PC-3 (cell line): ENCODE results near the gene HPGD. TPM values are rescaled to one million over a fixed set of nuclear protein-coding genes. Genes with fewer than 3 reads are reported as not detected.

Experiments used
- ATAC-seq: fragments of 200-7000 bp; cut with Tn5 transposase; 2 replicates; pipeline ENCODE4 v1.9.1; 2020; ENCODE audit warnings: mild to moderate bottlenecking, moderate library complexity
- BruUV-seq: library from RNA; stranded (reverse); fragments of 400-500 nt; replicated peaks from 2 replicates; lab custom pipeline; 2021; lab: Mats Ljungman, UMichigan
- CTCF ChIA-PET: fragments of 300-600 bp; sonication (Branson Sonifier 250); formaldehyde crosslinking; loops from one replicate; lab custom pipeline; 2022; ENCODE audit warnings: antibody characterized with exemption; lab: Charles Lee
- POLR2A ChIA-PET: fragments of 300-600 bp; sonication (Branson Sonifier 250); formaldehyde crosslinking; loops from one replicate; lab custom pipeline; 2022; ENCODE audit warnings: antibody characterized with exemption; ENCODE audit not compliant: unreplicated experiment; lab: Charles Lee
- DNase-seq: peaks from one replicate; pipeline ENCODE4 v3.0.0-alpha.2; 2015
- H2AFZ ChIP-seq: fragments of 300-600 bp; sonication (generic); 2 replicates; pipeline ENCODE4 v1.6.0; 2016; ENCODE audit warnings: antibody characterized with exemption, low read length
- H3F3A ChIP-seq: fragments of 300-600 bp; sonication (generic); one replicate; pipeline ENCODE4 v1.6.0; 2017; ENCODE audit warnings: antibody characterized with exemption, low read length, control low read depth, mild to moderate bottlenecking; ENCODE audit not compliant: unreplicated experiment
- H3K27ac ChIP-seq: fragments of 300-600 bp; sonication (generic); 2 replicates; pipeline ENCODE4 v1.5.1; 2016; ENCODE audit warnings: mild to moderate bottlenecking, low read length
- H3K27me3 ChIP-seq: fragments of 300-600 bp; sonication (generic); 2 replicates; pipeline ENCODE4 v1.6.1; 2016; ENCODE audit warnings: low read length, mixed read lengths
- H3K36me3 ChIP-seq: fragments of 300-600 bp; sonication (generic); 2 replicates; pipeline ENCODE4 v1.6.1; 2016; ENCODE audit warnings: low read depth, mixed run types, low read length, mixed read lengths
- H3K4me1 ChIP-seq: fragments of 300-600 bp; sonication (generic); 2 replicates; pipeline ENCODE4 v1.5.1; 2016; ENCODE audit warnings: low read length; ENCODE audit not compliant: insufficient read depth
- H3K4me2 ChIP-seq: fragments of 300-600 bp; sonication (generic); 2 replicates; pipeline ENCODE4 v1.6.0; 2016; ENCODE audit warnings: low read length
- H3K4me3 ChIP-seq: fragments of 300-600 bp; sonication (generic); 2 replicates; pipeline ENCODE4 v1.5.1; 2016; ENCODE audit warnings: mild to moderate bottlenecking, low read length, mixed read lengths
- H3K79me2 ChIP-seq: fragments of 300-600 bp; sonication (generic); 2 replicates; pipeline ENCODE4 v1.6.1; 2017; ENCODE audit warnings: low read length, mixed read lengths
- H3K9ac ChIP-seq: fragments of 300-600 bp; sonication (generic); 2 replicates; pipeline ENCODE4 v1.6.0; 2016; ENCODE audit warnings: mild to moderate bottlenecking, low read length
- H3K9me2 ChIP-seq: fragments of 300-600 bp; sonication (generic); replicated peaks from 2 replicates; pipeline ENCODE4 v1.6.1; 2016; ENCODE audit warnings: mixed run types, low read length, mixed read lengths
- H3K9me3 ChIP-seq: fragments of 300-600 bp; sonication (generic); 2 replicates; pipeline ENCODE4 v1.6.1; 2016; ENCODE audit warnings: low read length, mixed read lengths
- H4K20me1 ChIP-seq: fragments of 300-600 bp; sonication (generic); 2 replicates; pipeline ENCODE4 v1.6.1; 2016; ENCODE audit warnings: low read length, mixed read lengths
- CTCF ChIP-seq: fragments of 300-600 bp; sonication (generic); conservative IDR thresholded peaks from 2 replicates; pipeline ENCODE4 v1.5.1; 2017; ENCODE audit warnings: antibody characterized with exemption, low read depth, mild to moderate bottlenecking, low read length
- EZH2 ChIP-seq: fragments of 300-600 bp; sonication (generic); IDR thresholded peaks from one replicate; pipeline ENCODE4 v1.6.1; 2017; ENCODE audit warnings: antibody characterized with exemption, mild to moderate bottlenecking, low read length; ENCODE audit not compliant: unreplicated experiment
- EZH2phosphoT487 ChIP-seq: fragments of 300-600 bp; sonication (generic); IDR thresholded peaks from 2 replicates; pipeline ENCODE4 v1.6.1; 2018; ENCODE audit warnings: mild to moderate bottlenecking, antibody characterized with exemption, low read length, borderline replicate concordance
- intact Hi-C: fragments of 100-400 bp; cut with micrococcal nuclease; formaldehyde crosslinking; loops from 2 replicates; pipeline ENCODE4 v1.9.0; 2023
- total RNA-seq: library from RNA; depleted of rRNA; stranded (reverse); fragments of >200 nt; gene quantifications from 2 replicates; pipeline ENCODE4 v1.2.3, GENCODE V29; 2014

Gene HPGD
- total RNA-seq, 1 experiment from 2014 or later: 33.5 TPM

GRCh38 chr4:174495626-174496025 is 26.7 kb downstream of the HPGD start:
- no peak overlapping the region for H3K27ac ChIP-seq

GRCh38 chr4:174494726-174495125 is 27.6 kb downstream of the HPGD start:
- H3K4me2 ChIP-seq: no peak overlapping the region
- H3K36me3 ChIP-seq: no peaks in the 10 kb centered on the region
- TF ChIP-seq EZH2phosphoT487: no peak
- no peak for TF ChIP-seq EZH2
- TF ChIP-seq CTCF: no peak
- no peaks in the 10 kb centered on the region for H4K20me1 ChIP-seq
- no peak overlapping the region for H3K4me3 ChIP-seq
- H3K27me3 ChIP-seq: no peaks in the 10 kb centered on the region
- no peaks in the 10 kb centered on the region for H3K9me3 ChIP-seq
- ChIA-PET CTCF (no interaction called here), POLR2A (no interaction called here)
- H3F3A ChIP-seq: no peaks in the 10 kb centered on the region
- peaks cover 30% of the 10 kb centered on the region for H3K4me1 ChIP-seq
- no peak for ATAC-seq
- no peaks in the 10 kb centered on the region for H3K9me2 ChIP-seq
- no peaks in the 10 kb centered on the region for H3K79me2 ChIP-seq
- intact Hi-C loops: no loop called here
- no TSS peak for BruUV-seq
- no peak overlapping the region for H2AFZ ChIP-seq
- no peak overlapping the region for H3K27ac ChIP-seq
- no peak for DNase-seq
- no peak overlapping the region for H3K9ac ChIP-seq

More at GRCh38 chr4:174495626-174496025, 26.7 kb downstream of the HPGD start:
- H3K36me3 ChIP-seq: no peaks in the 10 kb centered on the region
- TF ChIP-seq EZH2: no peak
- TF ChIP-seq CTCF: no peak
- no peak for TF ChIP-seq EZH2phosphoT487
- no TSS peak for BruUV-seq
- DNase-seq (no peak), ATAC-seq (no peak)
- H3F3A ChIP-seq: no peaks in the 10 kb centered on the region
- no peaks in the 10 kb centered on the region for H3K27me3 ChIP-seq
- ChIA-PET CTCF (no interaction called here), POLR2A (no interaction called here)
- intact Hi-C loops: no loop called here
- no peak overlapping the region for H2AFZ ChIP-seq
- no peaks in the 10 kb centered on the region for H3K9me3 ChIP-seq
- no peak overlapping the region for H3K4me3 ChIP-seq
- H3K4me1 ChIP-seq: peaks cover 22% of the 10 kb centered on the region
- no peaks in the 10 kb centered on the region for H3K9me2 ChIP-seq
- no peak overlapping the region for H3K9ac ChIP-seq
- H3K79me2 ChIP-seq: no peaks in the 10 kb centered on the region
- H3K4me2 ChIP-seq: no peak overlapping the region
- H4K20me1 ChIP-seq: no peaks in the 10 kb centered on the region

GRCh38 chr4:174494146-174494545 is 28.1 kb downstream of the HPGD start:
- ChIA-PET CTCF (no interaction called here), POLR2A (interaction anchor here (0.7 kb wide), 1 partner anchor 1109 kb away, joined by 5 read pairs; no protein-coding TSS in a partner anchor)
- Histone ChIP-seq H3K36me3 (no peaks in the 10 kb centered on the region), H3K4me1 (peaks cover 30% of the 10 kb centered on the region), H3K4me2 (no peak overlapping the region), H3K79me2 (no peaks in the 10 kb centered on the region), H3F3A (no peaks in the 10 kb centered on the region), H3K9me2 (no peaks in the 10 kb centered on the region), H3K9me3 (no peaks in the 10 kb centered on the region), H4K20me1 (no peaks in the 10 kb centered on the region), H3K4me3 (no peak overlapping the region), H3K27me3 (no peaks in the 10 kb centered on the region), H3K27ac (no peak overlapping the region), H2AFZ (no peak overlapping the region), H3K9ac (no peak overlapping the region)
- no TSS peak for BruUV-seq
- no peak for DNase-seq
- intact Hi-C loops: no loop called here
- ATAC-seq: no peak
- no peak for TF ChIP-seq CTCF
- no peak for TF ChIP-seq EZH2
- no peak for TF ChIP-seq EZH2phosphoT487
